ENCODE results near the gene KIAA0319L.

KIAA0319L gene

GRCh38 chr1:35568975-35569395 lies 11.8 kb upstream of the KIAA0319L start:
- H3K4me3 ChIP-seq (replicated peaks; ENCODE audit: low read depth, low read length), result no peak overlapping the region
- peak; percentile 79 for DNase-seq (ENCODE audit: low read depth)
- TF ChIP-seq CTCF (IDR thresholded peaks at IDR 0.05; ENCODE audit: low read length, missing control alignments), result peak; percentile 90

GRCh38 chr1:35567947-35568558 lies 10.8 kb upstream of the KIAA0319L start:
- H3K4me3 ChIP-seq (replicated peaks; ENCODE audit: low read depth, low read length), result no peak overlapping the region
- DNase-seq (ENCODE audit: low read depth), result no peak
- TF ChIP-seq CTCF (IDR thresholded peaks at IDR 0.05; ENCODE audit: low read length, missing control alignments), result no peak

- no peak for TF ChIP-seq CTCF (IDR thresholded peaks at IDR 0.05; ENCODE audit: low read length, missing control alignments)
- H3K4me3 ChIP-seq (replicated peaks; ENCODE audit: low read depth, low read length), result no peak overlapping the region
- DNase-seq (ENCODE audit: low read depth), result no peak
Measured at GRCh38 chr1:35565742-35566133, 8.5 kb upstream of the KIAA0319L start.

- H3K4me3 ChIP-seq (replicated peaks; ENCODE audit: low read depth, low read length), result no peak overlapping the region
- TF ChIP-seq CTCF (IDR thresholded peaks at IDR 0.05; ENCODE audit: low read length, missing control alignments), result no peak
- DNase-seq (ENCODE audit: low read depth), result no peak
Measured at GRCh38 chr1:35564884-35565741, 7.9 kb upstream of the KIAA0319L start.

- peak; percentile 85 for DNase-seq (ENCODE audit: low read depth)
- no peak overlapping the region for H3K4me3 ChIP-seq (replicated peaks; ENCODE audit: low read depth, low read length)
- TF ChIP-seq CTCF (IDR thresholded peaks at IDR 0.05; ENCODE audit: low read length, missing control alignments), result peak; percentile 87
Measured at GRCh38 chr1:35564037-35564883, 7.1 kb upstream of the KIAA0319L start.

- H3K4me3 ChIP-seq (replicated peaks; ENCODE audit: low read depth, low read length), result no peak overlapping the region
- no peak for TF ChIP-seq CTCF (IDR thresholded peaks at IDR 0.05; ENCODE audit: low read length, missing control alignments)
Measured at GRCh38 chr1:35563166-35563565, 6.0 kb upstream of the KIAA0319L start.

More at GRCh38 chr1:35563166-35563565, 6.0 kb upstream of the KIAA0319L start:
- DNase-seq (ENCODE audit: low read depth), result no peak
